IMR-90 (cell line): ENCODE results near the gene KCNMA1. TPM values are rescaled to one million over a fixed set of nuclear protein-coding genes. Genes with fewer than 3 reads are reported as not detected.
"Not testable (repeated sequence)": the region's sequence is repeated elsewhere in the genome, so short reads cannot be mapped to it uniquely, and the experiment has no call there.

ENCODE experiments used
- ATAC-seq: fragments of 200-7000 bp; cut with Tn5 transposase; 2 replicates; pipeline ENCODE4 v1.9.1; 2020; ENCODE audit warnings: low read depth, mild to moderate bottlenecking, moderate library complexity
- BruUV-seq: library from RNA; stranded (reverse); fragments of 400-500 nt; replicated peaks from 2 replicates; lab custom pipeline; 2021; lab: Mats Ljungman, UMichigan
- CTCF ChIA-PET: fragments of 300-600 bp; formaldehyde crosslinking; extraction: SDS; loops from one replicate; lab custom pipeline; 2021; ENCODE audit warnings: antibody characterized with exemption; lab: Yijun Ruan, JAX
- POLR2A ChIA-PET: fragments of 300-600 bp; sonication (Branson Sonifier 250); formaldehyde crosslinking; loops from one replicate; lab custom pipeline; 2022; ENCODE audit warnings: antibody characterized with exemption; ENCODE audit not compliant: unreplicated experiment; lab: Charles Lee
- DNase-seq: peaks from one replicate; pipeline ENCODE4 v3.0.0; 2013
- H2AFZ ChIP-seq: replicated peaks from 2 replicates; pipeline ENCODE3; 2013; ENCODE audit warnings: low read length, mild to moderate bottlenecking; ENCODE audit not compliant: poor library complexity
- H2AK5ac ChIP-seq: 2 replicates; pipeline ENCODE4 v1.6.1; 2013; ENCODE audit warnings: low read depth, low read length, inconsistent platforms
- H2AK9ac ChIP-seq: replicated peaks from 2 replicates; pipeline ENCODE3; 2013; ENCODE audit warnings: mild to moderate bottlenecking, low read depth, low read length, moderate library complexity; ENCODE audit not compliant: poor library complexity
- H2BK120ac ChIP-seq: 2 replicates; pipeline ENCODE4 v1.6.1; 2013; ENCODE audit warnings: low read depth, low read length, inconsistent platforms
- H2BK15ac ChIP-seq: 3 replicates; pipeline ENCODE4 v1.6.1; 2013; ENCODE audit warnings: low read depth, low read length, inconsistent platforms
- H2BK20ac ChIP-seq: 2 replicates; pipeline ENCODE4 v1.6.1; 2013; ENCODE audit warnings: low read depth, mild to moderate bottlenecking, inconsistent platforms, low read length, moderate library complexity
- H2BK5ac ChIP-seq: 2 replicates; pipeline ENCODE4 v1.6.1; 2013; ENCODE audit warnings: mild to moderate bottlenecking, low read depth, low read length, inconsistent platforms; ENCODE audit not compliant: poor library complexity, severe bottlenecking
- H3K14ac ChIP-seq: replicated peaks from 2 replicates; pipeline ENCODE4 v1.6.1; 2013; ENCODE audit warnings: low read depth, low read length, inconsistent platforms
- H3K18ac ChIP-seq: 2 replicates; pipeline ENCODE4 v1.6.1; 2013; ENCODE audit warnings: low read depth, low read length, control low read depth
- H3K23ac ChIP-seq: 2 replicates; pipeline ENCODE4 v1.6.1; 2013; ENCODE audit warnings: low read depth, low read length, inconsistent platforms
- H3K27ac ChIP-seq: 2 replicates; pipeline ENCODE4 v1.5.1; 2013; ENCODE audit warnings: mild to moderate bottlenecking, control low read depth, low read length; ENCODE audit not compliant: insufficient read depth
- H3K27me3 ChIP-seq: 2 replicates; pipeline ENCODE4 v1.6.1; 2013; ENCODE audit warnings: low read length; ENCODE audit not compliant: control insufficient read depth, insufficient read depth
- H3K36me3 ChIP-seq: 2 replicates; pipeline ENCODE4 v1.6.1; 2013; ENCODE audit warnings: low read length, mixed read lengths; ENCODE audit not compliant: control insufficient read depth, insufficient read depth
- H3K4ac ChIP-seq: 2 replicates; pipeline ENCODE4 v1.6.1; 2013; ENCODE audit warnings: low read depth, low read length, inconsistent platforms
- H3K4me1 ChIP-seq: 2 replicates; pipeline ENCODE4 v1.6.1; 2013; ENCODE audit warnings: low read length, mixed read lengths; ENCODE audit not compliant: control insufficient read depth, insufficient read depth
- H3K4me2 ChIP-seq: 2 replicates; pipeline ENCODE4 v1.6.1; 2013; ENCODE audit warnings: low read depth, mild to moderate bottlenecking, control low read depth, low read length, moderate library complexity
- H3K4me3 ChIP-seq: 2 replicates; pipeline ENCODE4 v1.5.1; 2013; ENCODE audit warnings: low read depth, mild to moderate bottlenecking, control low read depth, low read length, moderate library complexity; ENCODE audit not compliant: insufficient read depth
- H3K56ac ChIP-seq: 2 replicates; pipeline ENCODE4 v1.6.1; 2013; ENCODE audit warnings: low read length, inconsistent platforms; ENCODE audit not compliant: insufficient read depth; ENCODE audit errors: extremely low read depth
- H3K79me1 ChIP-seq, 2 experiments: 2 replicates each; pipeline ENCODE4 v1.6.1; 2013; ENCODE audit warnings: low read length in 2 of 2, inconsistent platforms in 1 of 2, low read depth in 1 of 2
- H3K9ac ChIP-seq: 2 replicates; pipeline ENCODE4 v1.6.1; 2013; ENCODE audit warnings: low read depth, low read length, control low read depth
- H3K9me1 ChIP-seq: 2 replicates; pipeline ENCODE4 v1.6.1; 2013; ENCODE audit warnings: low read length, inconsistent platforms; ENCODE audit not compliant: insufficient read depth
- H3K9me3 ChIP-seq: 2 replicates; pipeline ENCODE4 v1.6.1; 2013; ENCODE audit warnings: low read length; ENCODE audit not compliant: control insufficient read depth, insufficient read depth
- H4K20me1 ChIP-seq: 2 replicates; pipeline ENCODE4 v1.6.1; 2013; ENCODE audit warnings: low read length, inconsistent platforms; ENCODE audit not compliant: insufficient read depth
- H4K5ac ChIP-seq: 2 replicates; pipeline ENCODE4 v1.6.1; 2013; ENCODE audit warnings: mild to moderate bottlenecking, low read depth, low read length, control low read depth
- H4K8ac ChIP-seq, 2 experiments: 2 replicates each; pipeline ENCODE4 v1.6.1; 2013; ENCODE audit warnings: low read depth in 2 of 2, low read length in 2 of 2, control low read depth in 1 of 2, inconsistent platforms in 1 of 2
- H4K91ac ChIP-seq: 2 replicates; pipeline ENCODE4 v1.6.1; 2013; ENCODE audit warnings: low read depth, low read length, inconsistent platforms; ENCODE audit not compliant: insufficient read depth
- WGBS, 2 experiments: methylation state at CpG; one replicate each; pipeline versions ENCODE4 v1.1.5 to v1.1.7; 2013; ENCODE audit warnings: missing lambda C conversion rate in 2 of 2; ENCODE audit not compliant: insufficient read length in 1 of 2; ENCODE audit errors: extremely low coverage in 2 of 2; 5-methylcytosine and 5-hydroxymethylcytosine counted together
- dilution Hi-C: fragments of 300-500 bp; cut with HindIII; formaldehyde crosslinking; loops from one replicate; pipeline ENCODE4 v1.14.3; 2018; ENCODE audit warnings: low sequenced_read_pairs; ENCODE audit not compliant: unreplicated experiment
- in situ Hi-C: fragments of 300-500 bp; cut with MboI; formaldehyde crosslinking; loops from 3 replicates; pipeline ENCODE4 v1.14.3; 2019; ENCODE audit warnings: low sequenced_read_pairs, inconsistent platforms, mixed read lengths
- intact Hi-C: fragments of 100-400 bp; cut with micrococcal nuclease; formaldehyde crosslinking; loops from 2 replicates; pipeline ENCODE4 v1.10.0; 2022
- polyA plus RNA-seq, 3 experiments: library from polyadenylated mRNA; depleted of rRNA; stranded (reverse); fragments of >200 nt; gene quantifications; 2 replicates each; pipeline ENCODE4 v1.2.3, GENCODE V29; 2012; ENCODE audit warnings: low replicate concordance in 1 of 3
- total RNA-seq: library from RNA; depleted of rRNA; stranded (reverse); fragments of >200 nt; gene quantifications from 2 replicates; pipeline ENCODE4 v1.2.3, GENCODE V29; 2012

The KCNMA1 gene
- total and polyA plus RNA-seq, 2 of the 4 experiments (the other 2 are of a cell fraction), result 25.6 to 29.6 TPM

GRCh38 chr10:77387701-77388100, 249.9 kb downstream of the KCNMA1 start:
- H3K27me3 ChIP-seq, H4K5ac ChIP-seq, H3K36me3 ChIP-seq, H3K4me2 ChIP-seq, H4K20me1 ChIP-seq, POLR2A ChIA-PET, H3K9ac ChIP-seq, H2BK5ac ChIP-seq, in situ Hi-C loops, H2AK9ac ChIP-seq, H3K18ac ChIP-seq, H3K27ac ChIP-seq, H3K9me3 ChIP-seq, H3K4me3 ChIP-seq, H3K14ac ChIP-seq, H4K91ac ChIP-seq, BruUV-seq, H2AFZ ChIP-seq, intact Hi-C loops, ATAC-seq, DNase-seq, dilution Hi-C loops: not testable (repeated sequence)
- peaks cover 24% of the 10 kb centered on the region for H3K9me1 ChIP-seq
- H3K4me1 ChIP-seq, result peaks cover 21% of the 10 kb centered on the region
- H2BK20ac ChIP-seq, result peak overlapping the region; percentile 41; the same call in 1 of the 2 replicates
- CTCF ChIA-PET, result interaction anchor here (1.6 kb wide), 1 partner anchor 13 kb away, joined by 5 read pairs; no protein-coding TSS in a partner anchor
- peak overlapping the region in 1 of 2 experiments; percentile 71; a peak in 2 of 4 replicates for H4K8ac ChIP-seq
- peak overlapping the region; percentile 13; the same call in 1 of the 3 replicates for H2BK15ac ChIP-seq
- peak overlapping the region; percentile 11; the same call in 1 of the 2 replicates for H3K23ac ChIP-seq
- WGBS, 2 experiments, result 100% methylated on average over 2 of the region's 2 CpGs; no CpG with 5 or more reads in 1 of the 2 experiments
- peak overlapping the region; percentile 44; the same call in 1 of the 2 replicates for H2AK5ac ChIP-seq
- H3K4ac ChIP-seq, result peak overlapping the region; percentile 37
- peak overlapping the region; percentile 14; the same call in 1 of the 2 replicates for H2BK120ac ChIP-seq
- 0 out of 2 replicates have a peak overlapping the region, but pooled peaks have one; percentile 23 for H3K56ac ChIP-seq
- H3K79me1 ChIP-seq, result peaks cover 0 to 25% of the 10 kb centered on the region in 2 experiments; a peak in 2 of 4 replicates
